PC-3 (cell line): Measurements from ENCODE around the gene MS4A15. TPM values are rescaled to one million over a fixed set of nuclear protein-coding genes. Genes with fewer than 3 reads are reported as not detected.

Experiments
- ATAC-seq: fragments of 200-7000 bp; cut with Tn5 transposase; 2 replicates; pipeline ENCODE4 v1.9.1; 2020; ENCODE audit warnings: mild to moderate bottlenecking, moderate library complexity
- BruUV-seq: library from RNA; stranded (reverse); fragments of 400-500 nt; replicated peaks from 2 replicates; lab custom pipeline; 2021; lab: Mats Ljungman, UMichigan
- CTCF ChIA-PET: fragments of 300-600 bp; sonication (Branson Sonifier 250); formaldehyde crosslinking; loops from one replicate; lab custom pipeline; 2022; ENCODE audit warnings: antibody characterized with exemption; lab: Charles Lee
- POLR2A ChIA-PET: fragments of 300-600 bp; sonication (Branson Sonifier 250); formaldehyde crosslinking; loops from one replicate; lab custom pipeline; 2022; ENCODE audit warnings: antibody characterized with exemption; ENCODE audit not compliant: unreplicated experiment; lab: Charles Lee
- DNase-seq: peaks from one replicate; pipeline ENCODE4 v3.0.0-alpha.2; 2015
- H2AFZ ChIP-seq: fragments of 300-600 bp; sonication (generic); 2 replicates; pipeline ENCODE4 v1.6.0; 2016; ENCODE audit warnings: antibody characterized with exemption, low read length
- H3F3A ChIP-seq: fragments of 300-600 bp; sonication (generic); one replicate; pipeline ENCODE4 v1.6.0; 2017; ENCODE audit warnings: antibody characterized with exemption, low read length, control low read depth, mild to moderate bottlenecking; ENCODE audit not compliant: unreplicated experiment
- H3K27ac ChIP-seq: fragments of 300-600 bp; sonication (generic); 2 replicates; pipeline ENCODE4 v1.5.1; 2016; ENCODE audit warnings: mild to moderate bottlenecking, low read length
- H3K27me3 ChIP-seq: fragments of 300-600 bp; sonication (generic); 2 replicates; pipeline ENCODE4 v1.6.1; 2016; ENCODE audit warnings: low read length, mixed read lengths
- H3K36me3 ChIP-seq: fragments of 300-600 bp; sonication (generic); 2 replicates; pipeline ENCODE4 v1.6.1; 2016; ENCODE audit warnings: low read depth, mixed run types, low read length, mixed read lengths
- H3K4me1 ChIP-seq: fragments of 300-600 bp; sonication (generic); 2 replicates; pipeline ENCODE4 v1.5.1; 2016; ENCODE audit warnings: low read length; ENCODE audit not compliant: insufficient read depth
- H3K4me2 ChIP-seq: fragments of 300-600 bp; sonication (generic); 2 replicates; pipeline ENCODE4 v1.6.0; 2016; ENCODE audit warnings: low read length
- H3K4me3 ChIP-seq: fragments of 300-600 bp; sonication (generic); 2 replicates; pipeline ENCODE4 v1.5.1; 2016; ENCODE audit warnings: mild to moderate bottlenecking, low read length, mixed read lengths
- H3K79me2 ChIP-seq: fragments of 300-600 bp; sonication (generic); 2 replicates; pipeline ENCODE4 v1.6.1; 2017; ENCODE audit warnings: low read length, mixed read lengths
- H3K9ac ChIP-seq: fragments of 300-600 bp; sonication (generic); 2 replicates; pipeline ENCODE4 v1.6.0; 2016; ENCODE audit warnings: mild to moderate bottlenecking, low read length
- H3K9me2 ChIP-seq: fragments of 300-600 bp; sonication (generic); replicated peaks from 2 replicates; pipeline ENCODE4 v1.6.1; 2016; ENCODE audit warnings: mixed run types, low read length, mixed read lengths
- H3K9me3 ChIP-seq: fragments of 300-600 bp; sonication (generic); 2 replicates; pipeline ENCODE4 v1.6.1; 2016; ENCODE audit warnings: low read length, mixed read lengths
- H4K20me1 ChIP-seq: fragments of 300-600 bp; sonication (generic); 2 replicates; pipeline ENCODE4 v1.6.1; 2016; ENCODE audit warnings: low read length, mixed read lengths
- EZH2 ChIP-seq: fragments of 300-600 bp; sonication (generic); IDR thresholded peaks from one replicate; pipeline ENCODE4 v1.6.1; 2017; ENCODE audit warnings: antibody characterized with exemption, mild to moderate bottlenecking, low read length; ENCODE audit not compliant: unreplicated experiment
- EZH2phosphoT487 ChIP-seq: fragments of 300-600 bp; sonication (generic); IDR thresholded peaks from 2 replicates; pipeline ENCODE4 v1.6.1; 2018; ENCODE audit warnings: mild to moderate bottlenecking, antibody characterized with exemption, low read length, borderline replicate concordance
- intact Hi-C: fragments of 100-400 bp; cut with micrococcal nuclease; formaldehyde crosslinking; loops from 2 replicates; pipeline ENCODE4 v1.9.0; 2023
- total RNA-seq: library from RNA; depleted of rRNA; stranded (reverse); fragments of >200 nt; gene quantifications from 2 replicates; pipeline ENCODE4 v1.2.3, GENCODE V29; 2014
- TF ChIP-seq, protein P1 (sequence below): fragments of 300-600 bp; sonication (generic); conservative IDR thresholded peaks from 2 replicates; pipeline ENCODE4 v1.5.1; 2017; ENCODE audit warnings: antibody characterized with exemption, low read depth, mild to moderate bottlenecking, low read length

MS4A15 gene
- total RNA-seq, 1 experiment from 2014 or later = not detected

DNA sequence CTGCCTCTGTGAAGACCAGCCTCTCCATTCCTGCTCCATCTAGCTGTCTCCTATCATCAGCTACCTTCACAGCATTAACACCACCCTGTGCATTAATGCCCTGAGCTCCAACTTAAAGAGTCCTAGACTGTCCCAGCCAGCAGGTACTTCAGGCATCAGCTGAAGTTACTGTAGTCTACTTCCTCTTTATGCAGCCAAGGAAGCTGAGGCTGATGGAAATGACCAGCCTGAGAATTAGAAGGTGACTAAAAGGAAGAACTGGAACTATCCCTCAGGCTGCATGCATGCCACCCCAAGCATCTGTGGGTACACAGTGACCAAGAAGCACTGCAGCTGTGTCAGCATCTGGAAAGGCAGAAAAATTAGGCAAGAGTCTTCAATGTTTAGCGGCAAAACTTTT is 56.7 kb downstream of the MS4A15 start:
- no peaks in the 10 kb centered on the region for H3F3A ChIP-seq
- TF ChIP-seq EZH2 = no peak
- no peaks in the 10 kb centered on the region for H3K79me2 ChIP-seq
- no peaks in the 10 kb centered on the region for H4K20me1 ChIP-seq
- no peak overlapping the region for H3K9ac ChIP-seq
- no TSS peak for BruUV-seq
- no peaks in the 10 kb centered on the region for H3K36me3 ChIP-seq
- POLR2A ChIA-PET = no interaction called here
- ATAC-seq (no peak), DNase-seq (no peak)
- H3K9me2 ChIP-seq = no peaks in the 10 kb centered on the region
- no peak overlapping the region for H3K4me3 ChIP-seq
- CTCF ChIA-PET = interaction anchor here (0.5 kb wide), 1 partner anchor 34 kb away, joined by 4 read pairs; no protein-coding TSS in a partner anchor
- H2AFZ ChIP-seq = no peak overlapping the region
- H3K4me2 ChIP-seq = no peak overlapping the region
- no peaks in the 10 kb centered on the region for H3K27me3 ChIP-seq
- H3K4me1 ChIP-seq = no peaks in the 10 kb centered on the region
- peaks cover 9% of the 10 kb centered on the region for H3K9me3 ChIP-seq
- H3K27ac ChIP-seq = no peak overlapping the region
- intact Hi-C loops = no loop called here

DNA sequence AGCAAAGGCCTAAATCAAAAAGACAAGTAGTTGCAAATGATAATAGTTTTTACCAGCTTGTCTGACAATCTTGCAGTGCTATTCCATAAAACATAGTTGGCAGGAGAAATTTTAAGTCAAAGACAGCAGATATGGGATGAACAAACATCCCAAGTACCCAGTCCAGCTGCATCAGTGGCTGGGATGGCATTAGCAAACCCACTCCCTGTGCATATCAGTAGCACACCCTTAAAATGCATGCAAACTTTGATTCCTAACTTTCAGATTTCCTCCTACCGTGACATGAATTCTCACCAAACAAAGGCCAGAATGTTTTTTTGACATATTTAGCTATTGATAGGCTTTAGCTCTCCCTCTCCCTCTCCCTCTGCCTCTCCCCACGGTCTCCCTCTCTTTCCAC is 57.4 kb downstream of the MS4A15 start:
- TF ChIP-seq EZH2phosphoT487 (no peak), EZH2 (no peak)
- TF ChIP-seq, protein P1, sequence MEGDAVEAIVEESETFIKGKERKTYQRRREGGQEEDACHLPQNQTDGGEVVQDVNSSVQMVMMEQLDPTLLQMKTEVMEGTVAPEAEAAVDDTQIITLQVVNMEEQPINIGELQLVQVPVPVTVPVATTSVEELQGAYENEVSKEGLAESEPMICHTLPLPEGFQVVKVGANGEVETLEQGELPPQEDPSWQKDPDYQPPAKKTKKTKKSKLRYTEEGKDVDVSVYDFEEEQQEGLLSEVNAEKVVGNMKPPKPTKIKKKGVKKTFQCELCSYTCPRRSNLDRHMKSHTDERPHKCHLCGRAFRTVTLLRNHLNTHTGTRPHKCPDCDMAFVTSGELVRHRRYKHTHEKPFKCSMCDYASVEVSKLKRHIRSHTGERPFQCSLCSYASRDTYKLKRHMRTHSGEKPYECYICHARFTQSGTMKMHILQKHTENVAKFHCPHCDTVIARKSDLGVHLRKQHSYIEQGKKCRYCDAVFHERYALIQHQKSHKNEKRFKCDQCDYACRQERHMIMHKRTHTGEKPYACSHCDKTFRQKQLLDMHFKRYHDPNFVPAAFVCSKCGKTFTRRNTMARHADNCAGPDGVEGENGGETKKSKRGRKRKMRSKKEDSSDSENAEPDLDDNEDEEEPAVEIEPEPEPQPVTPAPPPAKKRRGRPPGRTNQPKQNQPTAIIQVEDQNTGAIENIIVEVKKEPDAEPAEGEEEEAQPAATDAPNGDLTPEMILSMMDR = no peak
- Histone ChIP-seq H3K9me2 (no peaks in the 10 kb centered on the region), H3K27me3 (no peaks in the 10 kb centered on the region), H2AFZ (no peak overlapping the region), H3K27ac (no peak overlapping the region), H3K9me3 (peaks cover 9% of the 10 kb centered on the region), H3K79me2 (no peaks in the 10 kb centered on the region), H3F3A (no peaks in the 10 kb centered on the region), H3K4me3 (no peak overlapping the region), H3K4me1 (no peaks in the 10 kb centered on the region), H3K4me2 (no peak overlapping the region), H3K36me3 (no peaks in the 10 kb centered on the region), H4K20me1 (no peaks in the 10 kb centered on the region), H3K9ac (no peak overlapping the region)
- DNase-seq (no peak), ATAC-seq (no peak)
- intact Hi-C loops = no loop called here
- BruUV-seq = no TSS peak
- POLR2A ChIA-PET = no interaction called here
- CTCF ChIA-PET = interaction anchor here (0.5 kb wide), 1 partner anchor 33 kb away, joined by 4 read pairs; no protein-coding TSS in a partner anchor

GRCh38 chr11:60816590-60817157 is 60.0 kb downstream of the MS4A15 start:
- TF ChIP-seq EZH2phosphoT487 (no peak), EZH2 (no peak)
- TF ChIP-seq, protein P1 = no peak
- Histone ChIP-seq H3F3A (no peaks in the 10 kb centered on the region), H3K9me2 (no peaks in the 10 kb centered on the region), H3K9ac (no peak overlapping the region), H3K4me1 (no peaks in the 10 kb centered on the region), H2AFZ (no peak overlapping the region), H3K4me3 (no peak overlapping the region), H3K27me3 (no peaks in the 10 kb centered on the region), H4K20me1 (no peaks in the 10 kb centered on the region), H3K4me2 (no peak overlapping the region), H3K36me3 (no peaks in the 10 kb centered on the region), H3K27ac (no peak overlapping the region), H3K9me3 (peaks cover 9% of the 10 kb centered on the region), H3K79me2 (no peaks in the 10 kb centered on the region)
- BruUV-seq = no TSS peak
- POLR2A ChIA-PET = no interaction called here
- DNase-seq (no peak), ATAC-seq (no peak)
- intact Hi-C loops = no loop called here
- CTCF ChIA-PET = no interaction called here
